Hematopoietic multipotent progenitor cell treated with erythropoietin and hydrocortisone succinate and interleukin-3 and kit ligand, for 6 days (in vitro differentiated cells): Measurements from ENCODE around the gene SCN7A.
"Not testable (repeated sequence)": the region's sequence is repeated elsewhere in the genome, so short reads cannot be mapped to it uniquely, and the experiment has no call there.

Source experiments
- DNase-seq: peaks from one replicate; pipeline ENCODE4 v3.0.0-alpha.2; 2015

The SCN7A gene

DNA sequence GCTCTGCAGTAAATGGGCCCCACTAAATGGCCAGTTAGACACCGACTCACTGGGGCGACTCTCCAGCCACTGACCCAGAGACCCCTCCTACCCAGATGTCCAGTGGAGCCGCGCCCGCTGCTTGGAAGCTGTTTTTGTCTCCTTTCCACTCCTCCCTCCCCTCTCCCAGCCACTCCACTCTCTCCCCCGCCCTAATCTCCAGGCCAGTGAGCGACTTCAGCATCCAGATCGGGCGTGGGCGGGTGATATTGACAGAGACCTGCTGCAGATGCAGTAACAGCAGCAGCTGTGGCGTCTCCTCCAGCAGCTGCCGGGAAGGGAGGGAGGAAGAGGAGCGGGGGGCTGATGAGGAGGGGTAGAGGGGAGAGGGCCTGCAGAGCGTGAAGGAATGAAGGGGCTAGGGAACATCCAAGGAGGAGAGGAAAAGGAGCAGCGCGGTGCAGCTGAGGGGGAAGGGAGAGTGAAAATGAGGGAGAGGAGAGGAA is at the start of gene SCN7A:
SCN7A (minus strand) TSS at position 110 of the 485 bp plus-strand sequence. CDS start 16,553 bp downstream, outside the sequence.
- peak; percentile 7 for DNase-seq

DNA sequence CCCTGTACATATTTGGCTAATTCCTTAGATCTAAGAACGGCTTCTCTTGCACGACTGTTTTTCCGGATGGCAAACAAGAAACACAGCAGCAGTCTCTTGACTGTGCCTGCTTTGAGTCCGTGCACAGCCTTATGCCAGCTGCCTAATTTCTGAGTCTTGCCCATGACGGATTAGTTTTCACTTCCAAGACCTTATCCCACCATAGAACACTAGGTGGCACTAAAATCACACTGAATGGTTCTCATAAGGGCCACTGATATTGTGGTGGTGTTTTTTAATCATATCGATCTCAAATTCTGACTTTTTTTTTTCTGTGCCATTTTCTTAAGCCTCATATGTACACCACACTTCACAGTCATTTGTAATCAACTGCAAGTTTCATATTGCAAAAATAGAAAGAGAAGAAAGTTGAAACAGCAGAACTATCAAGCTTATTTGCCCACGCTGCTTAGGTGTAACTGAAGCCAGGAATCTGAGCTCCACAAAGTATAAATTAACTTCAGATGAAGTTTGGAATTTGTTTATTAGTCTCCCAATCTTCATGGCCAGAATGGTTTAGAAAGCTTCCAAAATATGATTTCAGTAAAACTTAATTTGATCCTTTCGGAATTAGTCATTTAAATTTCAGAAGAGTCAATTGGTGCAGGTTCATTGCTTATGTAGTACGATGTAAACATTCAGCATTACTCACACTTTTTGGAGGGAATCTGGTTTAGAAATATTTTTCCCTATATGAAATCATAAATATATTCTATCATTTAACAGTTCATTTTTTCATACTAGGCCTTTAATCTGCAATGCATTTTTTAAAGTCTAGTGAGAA is 45.5 kb upstream of the SCN7A start:
- DNase-seq, result peak; percentile 81

DNA sequence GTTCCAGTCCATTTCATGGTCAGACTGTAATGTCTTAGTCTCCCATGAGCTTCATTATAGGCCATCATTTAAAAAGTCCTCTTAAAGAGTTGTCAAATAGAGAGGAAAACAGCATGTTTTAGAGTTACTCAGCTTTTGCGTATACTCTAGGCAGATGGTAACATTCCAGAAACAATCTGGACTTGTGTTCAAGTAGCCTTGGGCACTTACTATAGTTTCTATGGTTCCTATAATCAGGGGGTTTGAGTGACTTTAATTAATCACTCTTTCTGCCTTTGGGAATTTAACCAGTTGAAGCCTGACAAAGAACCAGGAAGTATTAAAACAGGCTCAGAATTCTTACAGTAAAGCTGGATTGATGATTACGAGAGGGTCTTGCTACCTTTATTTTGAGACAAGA is 42.1 kb upstream of the SCN7A start:
- no peak for DNase-seq

DNA sequence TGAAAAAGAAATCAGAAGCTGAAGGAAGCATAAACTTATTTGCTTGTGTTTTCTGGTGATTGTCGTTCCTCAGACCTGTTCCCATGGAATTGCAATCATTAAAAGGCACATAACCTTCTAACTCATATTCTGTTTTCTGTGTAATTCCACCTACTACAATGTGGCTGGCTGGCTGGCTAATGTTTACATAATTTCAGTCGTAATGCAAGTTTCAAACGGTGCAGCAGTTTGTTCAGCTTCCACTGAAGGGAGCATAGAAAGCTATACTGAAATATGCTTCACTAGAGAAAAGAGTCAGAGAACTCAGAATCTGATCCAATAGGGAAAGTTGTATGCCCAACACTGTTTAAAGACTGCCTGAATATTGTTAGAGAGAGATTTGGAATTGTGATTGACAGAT is 27.1 kb upstream of the SCN7A start:
- no peak for DNase-seq

DNA sequence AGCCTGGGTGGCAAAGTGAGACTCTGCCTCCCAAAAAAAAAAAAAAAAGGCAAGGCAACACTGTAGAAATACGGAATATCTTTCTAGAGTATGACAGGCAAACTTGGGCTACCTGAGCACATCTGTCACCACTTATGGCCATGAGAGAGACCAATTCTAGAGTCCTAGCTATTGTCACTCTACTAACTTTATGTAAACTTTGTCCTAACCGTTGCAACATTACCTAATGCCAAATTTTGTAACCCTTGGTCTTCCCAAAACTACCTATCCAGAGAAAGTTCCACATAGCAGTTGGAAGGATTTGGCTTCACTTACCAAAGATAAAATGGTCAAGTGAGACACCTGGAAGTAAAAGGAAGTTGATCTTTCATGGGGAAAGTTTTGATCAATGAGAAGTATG is 26.6 kb upstream of the SCN7A start:
- no peak for DNase-seq

DNA sequence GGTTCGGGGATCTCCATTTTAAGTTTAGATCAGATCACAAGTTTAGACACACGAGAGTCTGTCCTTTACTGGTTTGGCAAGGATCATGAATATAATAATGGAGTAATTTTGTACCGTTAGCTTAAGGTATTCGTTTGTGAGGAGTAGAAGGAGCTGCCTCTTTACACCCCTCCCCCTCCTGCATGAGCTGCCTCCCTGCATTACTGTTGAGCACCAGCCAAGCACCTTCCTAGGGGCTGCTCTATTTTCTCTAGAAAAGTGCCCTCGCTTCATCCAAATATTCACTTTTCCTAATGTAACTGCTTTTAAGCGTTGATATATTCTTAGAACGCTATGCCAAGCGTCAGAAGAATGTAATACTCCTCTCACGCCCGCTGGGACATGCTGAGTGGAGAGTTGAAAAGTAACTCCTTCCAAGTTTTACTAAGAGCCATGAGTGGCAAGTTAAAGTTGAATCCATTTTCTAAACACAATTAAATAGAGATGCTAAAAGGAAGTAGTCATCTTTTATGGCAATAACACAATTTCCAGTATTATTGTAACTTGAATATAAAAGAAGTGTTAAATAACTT is 25.4 kb upstream of the SCN7A start:
- DNase-seq, result no peak

DNA sequence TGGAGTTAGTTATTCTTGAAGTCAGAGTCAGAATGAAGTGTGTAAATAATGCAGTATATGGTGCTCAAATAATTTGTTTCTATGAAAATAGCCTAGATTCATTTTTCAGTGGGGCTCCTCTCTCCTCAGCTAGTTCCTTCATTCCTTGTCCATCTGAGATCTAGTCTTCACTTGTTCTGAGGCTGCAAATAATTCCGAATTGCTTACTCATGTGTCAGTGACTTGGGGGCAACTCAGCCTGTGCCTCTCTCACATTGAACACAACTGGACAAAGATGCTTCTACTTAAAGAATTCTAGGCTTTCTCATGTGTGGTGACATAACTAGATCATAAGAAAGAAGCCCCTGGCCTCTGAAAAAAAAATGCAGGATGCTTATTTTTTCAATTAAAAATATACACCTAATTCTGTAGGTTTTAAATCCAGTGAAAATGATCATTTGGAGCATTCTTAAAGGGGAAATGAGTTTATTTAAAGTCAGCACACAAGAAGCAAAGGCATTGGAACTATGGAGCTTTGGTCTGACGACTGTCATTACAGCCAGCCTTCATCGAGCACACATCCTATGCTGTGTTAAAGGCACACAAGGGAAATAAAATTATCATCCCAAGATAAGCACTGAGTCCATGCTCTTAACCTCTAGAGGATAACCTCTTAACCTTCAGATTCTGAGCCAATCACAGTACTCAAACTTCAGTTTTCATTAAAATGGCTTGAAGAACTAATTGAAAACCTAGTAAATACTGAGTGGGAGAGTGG is 24.8 kb upstream of the SCN7A start:
- DNase-seq, result no peak

DNA sequence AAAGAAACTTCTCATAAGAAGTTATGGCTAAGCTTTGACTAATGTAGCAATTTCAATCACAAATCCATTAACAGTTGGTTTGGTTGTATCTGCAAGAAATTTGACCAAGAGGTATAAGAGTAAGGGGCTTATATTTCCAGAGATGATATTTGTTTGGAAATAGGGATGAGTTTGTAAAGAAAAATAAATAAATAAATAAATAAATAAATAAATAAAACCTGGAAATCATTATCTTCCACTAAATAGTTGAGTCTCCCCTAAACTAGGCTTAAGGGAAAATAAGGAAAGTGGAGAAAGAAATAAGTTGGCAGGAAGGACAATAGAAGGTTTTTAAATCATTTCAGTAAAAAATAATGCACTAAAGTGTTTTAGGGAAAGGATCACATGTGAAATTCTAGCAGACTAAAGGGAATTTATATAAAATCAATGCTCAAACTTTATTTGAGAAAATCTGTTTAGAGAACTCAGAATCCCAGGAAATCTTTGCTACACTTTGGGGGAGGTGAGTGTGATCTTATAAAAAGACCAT is 23.5 kb upstream of the SCN7A start:
- DNase-seq, result no peak

DNA sequence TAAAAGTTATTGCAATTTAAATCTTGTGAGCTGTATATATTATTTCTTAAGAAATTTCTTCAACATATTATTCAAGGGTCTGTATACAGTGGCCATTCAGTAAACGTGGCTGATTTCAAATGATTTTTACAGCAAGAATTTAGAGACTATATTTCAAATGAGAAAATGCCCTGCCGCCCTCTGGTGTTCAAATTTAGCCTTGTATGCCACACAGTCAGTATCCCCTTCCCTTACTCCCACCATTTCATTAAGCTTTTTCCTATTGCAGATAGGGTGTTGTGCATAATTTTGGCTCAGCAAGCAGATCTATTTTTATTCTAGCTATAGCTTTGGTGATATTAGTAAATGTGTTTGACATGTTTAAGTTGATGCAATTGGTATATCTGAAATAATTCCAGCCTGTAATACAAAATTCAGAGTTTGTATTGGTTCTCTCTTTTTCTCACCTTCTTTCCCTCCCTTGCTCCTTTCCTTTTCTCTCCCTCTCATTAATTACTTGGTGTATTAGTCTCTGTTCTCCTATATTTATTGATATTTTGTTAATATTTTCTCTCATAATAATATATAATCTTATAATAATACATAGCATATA is 22.8 kb upstream of the SCN7A start:
- DNase-seq, result peak; percentile 58

DNA sequence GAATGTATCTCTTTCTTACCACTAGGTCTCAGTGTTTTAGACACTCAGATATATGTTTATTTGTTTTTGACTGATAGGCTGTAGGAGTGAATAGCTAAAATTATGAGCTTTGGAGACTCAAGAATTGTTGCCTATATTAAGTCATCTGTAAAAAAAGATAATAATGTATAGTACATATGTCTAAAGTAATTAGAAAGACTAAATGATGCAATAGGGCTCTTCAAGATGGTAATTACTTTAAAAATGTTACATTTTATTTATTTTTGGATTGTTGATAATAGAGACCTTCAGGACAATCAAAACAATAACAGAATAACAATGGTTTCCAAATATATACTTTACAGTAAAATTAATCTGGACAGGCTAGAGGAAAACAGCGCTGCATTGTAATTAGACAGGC is 19.9 kb upstream of the SCN7A start:
- no peak for DNase-seq

DNA sequence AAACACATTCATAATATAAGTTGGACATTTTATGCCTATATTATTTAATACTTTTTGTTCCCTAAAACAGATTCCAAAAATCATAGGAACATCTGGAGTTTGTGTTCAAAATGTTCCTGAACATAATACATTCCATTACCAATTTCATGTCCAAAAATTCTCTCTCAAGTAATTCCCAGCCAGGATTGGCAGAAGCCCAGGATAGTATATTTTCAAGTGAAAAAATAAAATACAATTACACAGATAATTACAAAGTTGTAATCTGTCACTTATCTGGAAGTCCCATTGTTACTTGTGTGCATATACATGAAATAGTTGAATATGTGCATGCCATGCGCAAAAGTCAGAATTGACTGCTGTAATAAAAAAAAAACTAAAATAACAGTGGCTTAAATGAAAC is 5.2 kb upstream of the SCN7A start:
- no peak for DNase-seq

DNA sequence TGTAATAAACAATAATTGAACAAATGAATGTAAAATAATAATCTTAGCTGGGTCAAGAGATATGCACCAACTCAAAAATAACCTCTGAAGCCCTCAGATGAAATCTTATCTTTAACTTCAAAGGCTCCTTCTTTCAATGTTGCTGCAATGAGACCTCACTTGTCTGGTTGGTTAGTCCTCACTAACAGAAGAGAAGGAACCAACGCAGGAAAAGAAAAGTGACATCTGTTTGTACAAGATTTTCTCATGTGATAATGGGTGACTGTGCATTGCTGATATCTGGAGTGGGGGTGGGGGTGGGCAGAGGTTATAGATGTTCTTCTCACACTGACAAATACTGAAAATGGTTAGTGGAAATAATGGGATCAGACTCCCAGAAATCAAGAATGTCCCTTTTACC is 2.6 kb downstream of the SCN7A start:
- DNase-seq, result peak; percentile 56

DNA sequence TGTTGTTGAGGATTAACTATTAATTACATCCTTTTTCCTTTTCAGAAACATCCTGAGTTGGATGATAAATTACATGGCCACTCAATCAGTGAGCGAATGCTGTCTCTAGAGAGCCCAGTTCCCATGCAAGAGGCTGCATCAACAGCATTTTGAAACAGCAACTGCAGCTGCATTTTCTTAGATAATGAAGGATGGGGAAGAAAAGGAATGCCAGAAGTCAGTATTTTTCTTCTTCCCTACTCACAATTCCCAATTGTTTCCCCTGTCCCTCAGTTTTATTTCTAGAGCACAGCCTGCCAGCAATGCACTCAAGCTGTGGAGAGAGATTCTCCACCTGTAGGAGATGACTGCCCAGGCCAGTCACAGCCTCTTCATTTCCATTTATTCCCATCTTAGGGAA is 6.9 kb downstream of the SCN7A start:
- no peak for DNase-seq

DNA sequence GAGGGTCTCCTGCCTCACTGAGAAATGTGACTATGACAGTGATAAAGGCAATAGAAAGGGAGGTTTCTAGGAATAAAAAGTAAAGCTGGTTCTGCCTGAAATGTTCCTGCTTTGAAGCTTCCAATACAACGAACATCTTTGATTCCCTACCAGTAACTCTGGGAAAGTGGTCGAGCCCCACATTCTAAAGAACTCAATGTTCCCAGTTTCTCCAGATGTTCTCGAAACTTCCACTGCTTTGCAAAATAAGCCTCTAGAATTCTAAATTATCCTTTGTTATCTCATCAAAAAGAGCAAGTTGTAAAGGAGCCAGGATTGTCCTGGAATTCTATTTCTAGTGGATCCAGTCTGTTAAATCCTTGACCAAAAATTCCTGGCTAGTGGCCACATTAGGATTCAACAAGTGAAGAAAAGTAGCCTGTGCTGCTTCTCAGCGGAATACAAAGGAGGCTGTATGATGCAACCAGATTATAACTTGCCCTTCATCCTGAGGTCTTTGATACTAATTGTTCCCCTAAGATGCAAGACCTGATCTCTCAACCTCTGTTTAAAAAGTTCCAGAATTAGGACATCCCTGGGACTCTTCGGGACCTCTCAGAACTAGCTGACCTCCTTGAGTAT is 8.4 kb downstream of the SCN7A start:
- no peak for DNase-seq

DNA sequence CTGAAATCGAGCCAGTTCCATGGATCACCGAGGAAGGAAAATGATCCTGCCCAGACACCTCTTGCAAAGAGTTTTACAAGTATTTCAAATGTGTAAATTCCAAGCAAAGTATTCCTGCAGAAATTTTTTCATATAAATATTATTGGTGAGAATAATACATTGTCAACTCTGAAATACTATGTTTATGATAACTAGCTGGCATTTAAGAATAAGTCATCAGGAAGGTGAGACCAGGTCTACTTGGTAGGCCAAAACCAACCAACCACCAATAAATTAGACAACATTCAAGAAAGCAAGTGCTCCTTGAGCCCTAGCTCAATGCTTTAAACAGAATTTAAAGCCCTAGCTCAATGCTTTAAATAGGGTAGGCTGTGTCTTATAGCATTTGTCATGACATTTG is 21.7 kb downstream of the SCN7A start:
- no peak for DNase-seq

DNA sequence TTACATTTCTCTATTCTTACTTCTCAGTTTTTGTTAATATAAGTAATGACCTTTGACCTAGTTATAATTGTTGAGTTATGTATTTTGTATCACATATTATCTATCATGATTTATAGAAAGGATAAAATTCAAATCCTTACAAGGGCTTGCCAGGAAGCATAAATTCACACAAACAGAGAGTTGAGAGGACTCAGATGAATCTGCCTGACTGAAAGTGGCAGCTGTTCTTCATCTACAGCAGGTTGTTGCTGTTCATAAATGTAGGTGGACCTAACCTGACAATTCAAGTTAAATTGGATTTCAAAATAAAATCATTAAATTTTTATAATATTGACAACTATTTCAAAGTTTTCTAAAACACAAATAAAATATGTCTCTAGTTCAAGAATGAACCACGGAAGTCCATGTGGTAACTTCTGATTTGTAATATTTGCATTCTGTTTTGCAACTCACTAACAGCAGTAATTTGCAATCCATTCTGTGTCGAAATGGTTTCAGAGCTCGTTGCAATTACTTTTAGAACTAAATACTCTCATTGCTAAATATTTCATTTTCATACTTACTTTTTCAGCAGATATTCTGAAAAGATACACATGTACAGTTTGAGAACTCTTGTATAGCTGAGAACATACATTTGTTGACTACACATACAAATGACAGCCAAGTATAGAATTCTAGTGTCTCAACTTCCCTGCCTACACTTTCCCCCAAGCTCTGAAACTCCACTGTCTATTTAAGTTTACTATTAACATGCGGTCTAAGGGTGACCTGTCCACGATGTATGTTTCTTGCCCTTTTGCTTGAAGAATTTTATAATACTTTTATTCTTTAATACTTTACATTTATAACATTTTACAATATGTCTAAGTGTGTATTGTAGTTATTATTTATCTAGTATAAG is 25.7 kb downstream of the SCN7A start:
- peak; percentile 65 for DNase-seq

DNA sequence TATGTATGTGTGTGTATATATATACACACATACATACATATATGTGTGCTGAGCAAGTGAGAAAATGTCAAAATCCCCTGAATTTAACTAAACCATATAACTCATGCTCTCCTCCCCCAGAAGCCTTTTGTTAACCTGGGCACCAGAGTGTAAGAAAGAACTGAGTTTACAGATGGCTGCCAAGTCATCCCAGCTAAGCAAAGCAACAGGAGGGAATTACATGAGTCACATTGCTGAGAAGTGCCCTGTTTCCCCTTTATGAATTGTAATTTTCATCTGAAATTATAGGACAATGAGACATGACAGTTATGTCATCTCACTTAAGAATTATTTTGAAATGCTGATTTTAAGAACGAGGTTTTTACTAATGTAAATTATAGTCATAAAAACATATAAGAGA is 29.9 kb downstream of the SCN7A start:
- no peak for DNase-seq

DNA sequence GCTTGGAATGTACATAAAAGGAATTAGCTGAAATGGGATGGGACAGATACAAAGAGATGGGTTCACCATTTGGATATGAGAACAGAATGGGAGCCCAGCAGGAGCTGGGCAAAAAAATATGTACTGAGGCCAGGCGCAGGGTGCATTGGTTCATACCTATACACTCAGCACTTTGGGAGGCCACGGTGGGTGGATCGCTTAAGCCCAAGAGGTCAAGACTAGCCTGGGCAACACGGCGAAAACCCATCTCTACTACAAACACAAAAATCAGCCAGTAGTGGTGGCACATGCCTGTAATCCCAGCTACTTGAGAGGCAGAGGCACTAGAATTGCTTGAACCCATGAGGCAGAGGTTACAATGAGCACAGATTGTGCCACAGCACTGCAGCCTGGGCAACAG is 30.4 kb downstream of the SCN7A start:
- no peak for DNase-seq

DNA sequence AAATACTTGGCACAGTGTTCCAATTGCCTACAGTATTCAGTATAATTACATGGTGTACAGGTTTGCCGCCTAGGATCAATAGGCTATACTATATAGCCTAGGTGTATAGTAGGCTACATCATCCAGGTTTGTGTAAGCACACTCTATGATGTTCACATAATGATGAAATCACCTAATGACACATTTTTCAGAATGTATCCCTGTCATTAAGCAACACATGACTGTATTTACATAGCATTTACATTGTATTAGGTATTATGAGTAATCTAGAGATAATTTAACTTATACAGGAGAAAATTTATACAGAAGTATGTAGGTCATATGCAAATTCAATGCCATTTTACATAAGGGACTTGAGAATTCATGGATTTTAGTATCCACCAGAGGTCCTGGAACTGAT is 35.4 kb downstream of the SCN7A start:
- no peak for DNase-seq

DNA sequence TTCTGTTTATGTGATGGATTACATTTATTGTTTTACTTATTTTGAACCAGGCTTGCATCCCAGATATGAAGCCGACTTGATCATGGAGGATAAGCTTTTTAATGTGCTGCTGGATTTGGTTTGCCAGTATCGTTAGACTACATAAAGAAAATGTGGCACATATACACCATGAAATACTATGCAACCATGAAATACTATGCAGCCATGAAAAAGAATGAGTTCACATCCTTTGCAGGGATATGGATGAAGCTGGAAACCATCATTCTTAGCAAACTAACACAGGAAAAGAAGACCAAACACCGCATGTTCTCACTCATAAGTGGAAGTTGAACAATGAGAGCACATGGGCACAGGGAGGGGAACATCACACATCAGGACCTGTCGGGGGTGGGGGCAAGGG is 38.2 kb downstream of the SCN7A start:
- DNase-seq, result not testable (repeated sequence)

DNA sequence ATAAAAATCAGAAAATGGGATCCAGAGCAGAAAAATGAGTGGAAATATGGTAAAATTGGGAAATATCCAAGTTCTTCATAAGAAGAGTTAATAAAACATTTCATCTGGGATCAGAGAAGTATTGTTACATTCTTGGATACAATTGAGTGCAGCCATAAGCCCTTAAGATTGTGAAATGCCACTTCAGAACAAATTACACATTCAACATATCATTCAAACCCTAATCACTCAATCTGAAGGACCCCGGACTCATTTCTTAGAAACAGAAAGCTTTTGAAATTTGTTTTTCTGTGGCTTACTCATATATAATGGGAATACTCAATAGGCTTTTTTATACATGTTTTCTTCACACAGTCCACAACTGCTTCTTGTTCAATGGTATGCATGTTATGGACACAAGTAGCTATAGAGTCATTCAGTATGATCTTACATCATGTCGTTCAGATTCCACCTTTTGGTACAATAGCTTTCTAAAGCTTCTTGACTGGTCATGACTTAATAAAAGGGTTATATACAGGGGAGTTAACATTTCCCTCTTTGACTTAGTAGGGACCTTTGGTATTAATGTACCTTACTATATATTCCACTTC is 39.9 kb downstream of the SCN7A start:
- no peak for DNase-seq
